Heart left ventricle (tissue), 16 donors: ENCODE data around the gene OSBPL10. TPM values are rescaled to one million over a fixed set of nuclear protein-coding genes. Genes with fewer than 3 reads are reported as not detected.

Source experiments
- ATAC-seq, 4 donors: fragments of 200-7000 bp; cut with Tn5 transposase; one replicate each; pipeline ENCODE4 v1.9.1; 2020 to 2022; ENCODE audit warnings: moderate library complexity in 4 of 4, mild to moderate bottlenecking in 3 of 4, moderate number of reproducible peaks in 1 of 4
- DNase-seq, 5 donors: peaks; one replicate each; pipeline ENCODE4 v3.0.0-alpha.2; 2020
- H3K27ac ChIP-seq, 12 donors: fragments of 200-600 bp; sonication (generic) in 4 of 12; one replicate each; pipeline versions ENCODE4 v1.5.0 to v1.8.0; 2016 to 2022; ENCODE audit warnings: mild to moderate bottlenecking in 2 of 12
- H3K27me3 ChIP-seq, 9 donors: fragments of 200-600 bp; sonication (generic) in 2 of 9; one replicate each; pipeline versions ENCODE4 v1.5.1 to v1.8.0; 2016 to 2022; ENCODE audit warnings: mild to moderate bottlenecking in 3 of 9
- H3K36me3 ChIP-seq, 9 donors: fragments of 200-600 bp; sonication (generic) in 2 of 9; one replicate each; pipeline versions ENCODE4 v1.5.0 to v1.8.0; 2018 to 2022; ENCODE audit warnings: mild to moderate bottlenecking in 2 of 9
- H3K4me1 ChIP-seq, 12 donors: fragments of 200-600 bp; sonication (generic) in 4 of 12; one replicate each; pipeline versions ENCODE4 v1.5.0 to v1.8.0; 2016 to 2022; ENCODE audit warnings: mild to moderate bottlenecking in 3 of 12
- H3K4me3 ChIP-seq, 12 donors: fragments of 200-600 bp; sonication (generic) in 4 of 12; one replicate each; pipeline versions ENCODE4 v1.5.0 to v1.8.0; 2017 to 2022; ENCODE audit warnings: mild to moderate bottlenecking in 9 of 12, moderate library complexity in 4 of 12
- H3K9me3 ChIP-seq, 12 donors: fragments of 200-600 bp; sonication (generic) in 4 of 12; one replicate each; pipeline versions ENCODE4 v1.5.0 to v1.8.0; 2016 to 2022; ENCODE audit warnings: mild to moderate bottlenecking in 1 of 12
- POLR2A ChIP-seq, 2 donors: fragments of 450-650 bp; IDR thresholded peaks; one replicate each; pipeline ENCODE4 v1.6.1; 2017; ENCODE audit warnings: antibody characterized with exemption in 2 of 2, mild to moderate bottlenecking in 2 of 2, moderate library complexity in 2 of 2
- WGBS, 4 donors: extraction: QIAGEN DNeasy Blood & Tissue Kit in 2 of 4; methylation state at CpG; one replicate each; pipeline versions ENCODE4 v1.1.5 to v1.1.7; 2013 to 2018; 5-methylcytosine and 5-hydroxymethylcytosine counted together
- intact Hi-C, 10 donors: fragments of 100-400 bp; cut with DNase I; formaldehyde crosslinking; loops; one replicate each; pipeline versions ENCODE4 v1.11.1 to v1.14.2; 2022
- polyA plus RNA-seq, 2 donors: library from polyadenylated mRNA; stranded (reverse); fragments of 200-250 nt; gene quantifications; one replicate each; pipeline ENCODE4 v1.2.3, GENCODE V29; 2013
- total RNA-seq, 9 donors: library from RNA; depleted of rRNA in 2 of 9; stranded (reverse); fragments of >200 nt in 2 of 9; fragmentation: NEBNext Ultra II Directional in 3 of 9; extraction: Animal tissue kit (Norgen Biotek cat#: 25700) in 3 of 9; gene quantifications; one replicate each; pipeline versions ENCODE4 v1.1.0 to v1.2.4, GENCODE V29; 2016 to 2023
- TF ChIP-seq, protein P1 (sequence below), 12 donors: fragments of 200-600 bp; sonication (generic) in 4 of 12; IDR thresholded peaks; one replicate each; pipeline versions ENCODE4 v1.5.0 to v1.8.0; 2018 to 2022; ENCODE audit warnings: antibody characterized with exemption in 12 of 12, mild to moderate bottlenecking in 5 of 12
- donor health status: ischemic (EF 13 %, LVEDD 7.1; RV severe dilation, severe dysfunction).
- donor health status: healthy with polysubstance abuse.
- donor health status: DM: no; HTN: yes; CAD: no.
- donor health status: DM: no; HTN: no; CAD: no.
- donor health status: ischemic (EF 25% LVEDD 6.9; RV normal size, moderate dysfunction).
- donor health status: ischemic (EF 25% LVEDD 5.7; RV mildly dilated, moderate dysfunction).
- donor health status: healthy.
- donor health status: DM: yes; HTN: yes; CAD: no.
- donor health status: ischemic (EF 35%, LVEDD 5.7; RV mildly dilated, moderate dysfunction).
- donor health status: nonischemic (EF 11% LVEDD 7.7; RV severe dilation, severe dysfunction).
- donor health status: DM: yes; HTN: yes; CAD: no.
- donor health status: PGD.
- donor health status: ischemic (EF 29% LVEDD 5.4; RV normal size, mild dysfunction).
- donor health status: nonischemic (EF 23%, LVEDD 6.1; RV moderate dilation, normal function).

Gene OSBPL10
- total and polyA plus RNA-seq, 11 donors: 1.3 to 12.7 (median 3.9) TPM

DNA sequence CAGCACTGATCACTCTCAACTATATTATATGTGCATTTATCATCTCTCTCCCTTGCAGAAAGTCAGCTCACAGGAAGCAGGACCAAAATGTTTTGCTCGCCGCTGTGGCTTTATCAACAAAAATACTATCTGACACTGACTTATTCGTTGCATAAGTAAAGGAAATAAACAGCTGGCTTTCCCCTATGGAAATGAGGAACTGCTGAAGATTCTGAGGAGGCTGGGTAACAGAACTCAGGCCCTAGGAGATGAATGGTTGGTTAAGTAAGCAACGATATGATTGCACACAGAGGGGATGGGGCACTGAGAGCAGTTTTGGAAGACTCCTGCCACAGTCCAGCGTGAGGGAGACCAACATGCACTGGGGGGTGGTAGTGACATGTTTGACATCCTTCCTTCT, 267.2 kb downstream of the OSBPL10 start:
- DNase-seq (no peak), ATAC-seq (no peak)
- H3K4me1 ChIP-seq: peaks cover 0 to 7% (median 0%) of the 10 kb centered on the region in 12 donors
- H3K4me3 ChIP-seq: no peak overlapping the region
- WGBS, 4 donors: 64 to 79% (median 71%) methylated on average over 5 of the region's 5 CpGs
- H3K27ac ChIP-seq: no peak overlapping the region
- H3K27me3 ChIP-seq: no peaks in the 10 kb centered on the region
- TF ChIP-seq POLR2A (IDR thresholded peaks at IDR 0.05): no peak
- TF ChIP-seq, protein P1, sequence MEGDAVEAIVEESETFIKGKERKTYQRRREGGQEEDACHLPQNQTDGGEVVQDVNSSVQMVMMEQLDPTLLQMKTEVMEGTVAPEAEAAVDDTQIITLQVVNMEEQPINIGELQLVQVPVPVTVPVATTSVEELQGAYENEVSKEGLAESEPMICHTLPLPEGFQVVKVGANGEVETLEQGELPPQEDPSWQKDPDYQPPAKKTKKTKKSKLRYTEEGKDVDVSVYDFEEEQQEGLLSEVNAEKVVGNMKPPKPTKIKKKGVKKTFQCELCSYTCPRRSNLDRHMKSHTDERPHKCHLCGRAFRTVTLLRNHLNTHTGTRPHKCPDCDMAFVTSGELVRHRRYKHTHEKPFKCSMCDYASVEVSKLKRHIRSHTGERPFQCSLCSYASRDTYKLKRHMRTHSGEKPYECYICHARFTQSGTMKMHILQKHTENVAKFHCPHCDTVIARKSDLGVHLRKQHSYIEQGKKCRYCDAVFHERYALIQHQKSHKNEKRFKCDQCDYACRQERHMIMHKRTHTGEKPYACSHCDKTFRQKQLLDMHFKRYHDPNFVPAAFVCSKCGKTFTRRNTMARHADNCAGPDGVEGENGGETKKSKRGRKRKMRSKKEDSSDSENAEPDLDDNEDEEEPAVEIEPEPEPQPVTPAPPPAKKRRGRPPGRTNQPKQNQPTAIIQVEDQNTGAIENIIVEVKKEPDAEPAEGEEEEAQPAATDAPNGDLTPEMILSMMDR (IDR thresholded peaks at IDR 0.05): no peak
- intact Hi-C loops: no loop called here
- H3K9me3 ChIP-seq: peaks cover 0 to 14% (median 4%) of the 10 kb centered on the region in 12 donors
- no peaks in the 10 kb centered on the region for H3K36me3 ChIP-seq

DNA sequence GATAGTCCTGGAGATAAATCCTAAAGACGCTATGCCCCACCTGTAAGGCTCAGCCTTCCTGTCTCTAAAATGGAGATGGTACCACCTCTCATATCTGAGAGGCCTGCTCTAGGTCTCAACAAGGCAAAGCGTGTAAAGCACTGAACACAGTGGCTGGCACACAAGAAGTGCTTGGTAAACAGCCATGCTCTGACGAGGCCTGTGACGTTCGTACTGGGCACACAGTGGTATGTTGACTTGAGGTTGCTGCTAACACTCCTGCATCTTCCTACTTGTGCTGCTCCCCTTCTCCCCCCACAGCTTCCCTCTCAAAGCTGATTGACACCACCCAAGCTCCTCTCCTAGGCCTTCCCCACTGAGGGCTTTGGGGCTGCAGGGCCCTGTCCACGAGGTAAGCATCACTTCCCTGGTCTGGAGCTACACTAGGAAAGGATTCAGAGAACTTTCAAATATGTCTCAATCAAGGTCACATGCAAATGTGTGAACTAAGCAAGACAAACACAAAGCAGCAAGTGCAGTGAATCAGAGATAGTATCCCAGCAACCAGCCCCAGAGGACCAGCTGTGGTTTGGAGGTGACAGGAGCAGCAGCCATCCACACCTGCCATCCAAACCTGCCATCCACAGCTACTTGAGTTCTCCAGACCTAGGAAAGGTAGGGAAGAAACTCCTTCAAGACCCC, 270.8 kb downstream of the OSBPL10 start:
- Histone ChIP-seq H3K27me3 (no peaks in the 10 kb centered on the region), H3K4me3 (no peak overlapping the region), H3K9me3 (peaks cover 0 to 14% (median 4%) of the 10 kb centered on the region in 12 donors), H3K27ac (no peak overlapping the region), H3K4me1 (peaks cover 0 to 7% (median 0%) of the 10 kb centered on the region in 12 donors), H3K36me3 (no peaks in the 10 kb centered on the region)
- WGBS, 4 donors: 88 to 93% (median 90%) methylated on average over 6 of the region's 6 CpGs
- TF ChIP-seq, protein P1 (IDR thresholded peaks at IDR 0.05): no peak
- TF ChIP-seq POLR2A (IDR thresholded peaks at IDR 0.05): no peak
- ATAC-seq: no peak
- intact Hi-C loops: no loop called here
- DNase-seq: no peak

DNA sequence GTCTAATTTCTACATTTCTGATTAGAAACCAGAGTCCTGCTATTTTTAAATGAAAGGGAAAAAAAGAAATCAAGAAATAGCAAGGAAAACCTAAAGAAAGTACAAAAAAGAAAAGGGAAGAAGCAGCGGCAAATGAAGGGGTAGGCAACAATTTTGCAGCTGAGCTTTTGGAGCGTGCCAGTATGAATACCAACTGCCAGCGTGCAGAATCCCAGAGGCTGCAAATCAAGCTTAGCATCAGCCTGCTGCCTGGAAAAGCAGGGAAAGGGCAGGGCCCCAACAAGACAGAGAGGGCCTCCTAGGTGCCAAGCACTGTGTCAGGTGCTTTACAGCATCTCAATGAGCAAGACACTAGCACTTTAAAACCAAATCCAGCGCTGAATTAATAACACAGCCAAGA, 271.5 kb downstream of the OSBPL10 start:
- H3K27ac ChIP-seq: no peak overlapping the region
- no peak for ATAC-seq
- peaks cover 0 to 12% (median 0%) of the 10 kb centered on the region in 12 donors for H3K4me1 ChIP-seq
- intact Hi-C loops: no loop called here
- TF ChIP-seq, protein P1 (IDR thresholded peaks at IDR 0.05): no peak
- TF ChIP-seq POLR2A (IDR thresholded peaks at IDR 0.05): no peak
- H3K9me3 ChIP-seq: peaks cover 0 to 14% (median 4%) of the 10 kb centered on the region in 12 donors
- no peak overlapping the region for H3K4me3 ChIP-seq
- 78 to 87% (median 85%) methylated on average over 4 of the region's 4 CpGs for WGBS, 4 donors
- H3K36me3 ChIP-seq: no peaks in the 10 kb centered on the region
- no peak for DNase-seq
- H3K27me3 ChIP-seq: no peaks in the 10 kb centered on the region

DNA sequence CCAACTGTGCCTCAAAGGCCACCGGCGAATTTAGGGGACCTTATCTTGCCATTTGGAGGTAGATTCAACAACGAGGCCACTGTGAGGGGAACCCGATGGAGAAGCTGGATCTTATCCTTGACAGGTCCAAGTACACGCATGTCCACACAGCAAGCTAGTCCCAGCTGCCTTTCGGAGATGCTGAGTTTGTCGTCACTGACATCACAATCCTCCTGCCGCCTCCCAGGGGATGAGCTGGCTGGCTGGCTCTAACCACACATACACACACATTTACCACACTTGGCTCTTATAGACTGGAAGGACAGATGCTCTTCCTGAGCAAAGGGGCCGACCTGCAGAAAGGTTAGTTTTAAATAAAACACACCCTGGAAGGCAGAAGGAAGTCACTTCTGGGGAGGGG, 272.1 kb downstream of the OSBPL10 start:
- ATAC-seq (no peak), DNase-seq (no peak)
- H3K4me3 ChIP-seq: no peak overlapping the region
- H3K27ac ChIP-seq: no peak overlapping the region
- H3K4me1 ChIP-seq: peaks cover 0 to 11% (median 0%) of the 10 kb centered on the region in 12 donors
- no peaks in the 10 kb centered on the region for H3K36me3 ChIP-seq
- H3K27me3 ChIP-seq: no peaks in the 10 kb centered on the region
- 71 to 76% (median 73%) methylated on average over 8 to 9 of the region's 9 CpGs for WGBS, 4 donors
- peaks cover 0 to 14% (median 4%) of the 10 kb centered on the region in 12 donors for H3K9me3 ChIP-seq
- no peak for TF ChIP-seq POLR2A (IDR thresholded peaks at IDR 0.05)
- TF ChIP-seq, protein P1 (IDR thresholded peaks at IDR 0.05): no peak
- intact Hi-C loops: no loop called here
